Measurements from ENCODE around the gene GIT1. TPM values are rescaled to one million over a fixed set of nuclear protein-coding genes. Genes with fewer than 3 reads are reported as not detected.

GIT1 gene
- total and polyA plus RNA-seq, 2 donors = 14.2 to 32.8 TPM

- Histone ChIP-seq H3K36me3 (ENCODE audit: insufficient read depth) (no peaks in the 10 kb centered on the region), H3K27ac (ENCODE audit: low read depth) (no peak overlapping the region), H3K4me1 (ENCODE audit: insufficient read depth) (peaks cover 1% of the 10 kb centered on the region), H3K4me3 (ENCODE audit: low read depth, low read length) (no peak overlapping the region)
- 44% methylated on average over 85 of the region's 85 CpGs for WGBS
- no peak for DNase-seq (ENCODE audit: extremely low spot score)
These were observed 23.2 kb upstream of the GIT1 start for GRCh38 chr17:29612404-29613280.

- 93% methylated on average over 12 of the region's 12 CpGs for WGBS
- H3K36me3 ChIP-seq (ENCODE audit: insufficient read depth) = no peaks in the 10 kb centered on the region
- DNase-seq (ENCODE audit: extremely low spot score) = no peak
- no peak overlapping the region for H3K4me3 ChIP-seq (ENCODE audit: low read depth, low read length)
- no peak overlapping the region for H3K27ac ChIP-seq (ENCODE audit: low read depth)
- peaks cover 1% of the 10 kb centered on the region for H3K4me1 ChIP-seq (ENCODE audit: insufficient read depth)
These were observed 22.6 kb upstream of the GIT1 start for GRCh38 chr17:29612094-29612403.

GRCh38 chr17:29611351-29612093 lies 22.1 kb upstream of the GIT1 start:
- H3K27ac ChIP-seq (ENCODE audit: low read depth) = no peak overlapping the region
- WGBS = 97% methylated on average over 11 of the region's 11 CpGs
- peaks cover 1% of the 10 kb centered on the region for H3K4me1 ChIP-seq (ENCODE audit: insufficient read depth)
- DNase-seq (ENCODE audit: extremely low spot score) = no peak
- H3K4me3 ChIP-seq (ENCODE audit: low read depth, low read length) = no peak overlapping the region
- H3K36me3 ChIP-seq (ENCODE audit: insufficient read depth) = no peaks in the 10 kb centered on the region

GRCh38 chr17:29610395-29610794 lies 20.9 kb upstream of the GIT1 start:
- no peak for DNase-seq (ENCODE audit: extremely low spot score)
- Histone ChIP-seq H3K4me1 (ENCODE audit: insufficient read depth) (peaks cover 1% of the 10 kb centered on the region), H3K27ac (ENCODE audit: low read depth) (no peak overlapping the region), H3K36me3 (ENCODE audit: insufficient read depth) (no peaks in the 10 kb centered on the region), H3K4me3 (ENCODE audit: low read depth, low read length) (no peak overlapping the region)
- WGBS = 83% methylated on average over 3 of the region's 3 CpGs

GRCh38 chr17:29608986-29609385 lies 19.5 kb upstream of the GIT1 start:
- DNase-seq (ENCODE audit: extremely low spot score) = no peak

GRCh38 chr17:29607557-29608195 lies 18.2 kb upstream of the GIT1 start:
- 91% methylated on average over 29 of the region's 29 CpGs for WGBS
- H3K36me3 ChIP-seq (ENCODE audit: insufficient read depth) = no peaks in the 10 kb centered on the region
- H3K4me1 ChIP-seq (ENCODE audit: insufficient read depth) = no peaks in the 10 kb centered on the region
- no peak for DNase-seq (ENCODE audit: extremely low spot score)
- H3K27ac ChIP-seq (ENCODE audit: low read depth) = no peak overlapping the region
- no peak overlapping the region for H3K4me3 ChIP-seq (ENCODE audit: low read depth, low read length)

More at GRCh38 chr17:29608986-29609385, 19.5 kb upstream of the GIT1 start:
- 91% methylated on average over 15 of the region's 15 CpGs for WGBS
- H3K27ac ChIP-seq (ENCODE audit: low read depth) = no peak overlapping the region
- H3K4me3 ChIP-seq (ENCODE audit: low read depth, low read length) = no peak overlapping the region
- H3K4me1 ChIP-seq (ENCODE audit: insufficient read depth) = no peaks in the 10 kb centered on the region
- no peaks in the 10 kb centered on the region for H3K36me3 ChIP-seq (ENCODE audit: insufficient read depth)

GRCh38 chr17:29603109-29603674 lies 13.7 kb upstream of the GIT1 start:
- Histone ChIP-seq H3K27ac (ENCODE audit: low read depth) (no peak overlapping the region), H3K4me3 (ENCODE audit: low read depth, low read length) (no peak overlapping the region), H3K36me3 (ENCODE audit: insufficient read depth) (no peaks in the 10 kb centered on the region), H3K4me1 (ENCODE audit: insufficient read depth) (no peaks in the 10 kb centered on the region)
- DNase-seq (ENCODE audit: extremely low spot score) = no peak
- 87% methylated on average over 6 of the region's 6 CpGs for WGBS

GRCh38 chr17:29597361-29598172 lies 8.1 kb upstream of the GIT1 start:
- Histone ChIP-seq H3K27ac (ENCODE audit: low read depth) (no peak overlapping the region), H3K4me3 (ENCODE audit: low read depth, low read length) (no peak overlapping the region), H3K4me1 (ENCODE audit: insufficient read depth) (no peaks in the 10 kb centered on the region), H3K36me3 (ENCODE audit: insufficient read depth) (no peaks in the 10 kb centered on the region)
- WGBS = 50% methylated on average over 13 of the region's 13 CpGs
- DNase-seq (ENCODE audit: extremely low spot score) = no peak

GRCh38 chr17:29596811-29597210 lies 7.4 kb upstream of the GIT1 start:
- H3K4me1 ChIP-seq (ENCODE audit: insufficient read depth) = no peaks in the 10 kb centered on the region
- no peak overlapping the region for H3K27ac ChIP-seq (ENCODE audit: low read depth)
- 68% methylated on average over 9 of the region's 9 CpGs for WGBS
- H3K36me3 ChIP-seq (ENCODE audit: insufficient read depth) = no peaks in the 10 kb centered on the region
- H3K4me3 ChIP-seq (ENCODE audit: low read depth, low read length) = no peak overlapping the region
- DNase-seq (ENCODE audit: extremely low spot score) = no peak

- no peak for DNase-seq (ENCODE audit: extremely low spot score)
- Histone ChIP-seq H3K27ac (ENCODE audit: low read depth) (no peak overlapping the region), H3K4me1 (ENCODE audit: insufficient read depth) (no peaks in the 10 kb centered on the region), H3K36me3 (ENCODE audit: insufficient read depth) (no peaks in the 10 kb centered on the region), H3K4me3 (ENCODE audit: low read depth, low read length) (no peak overlapping the region)
- WGBS = 85% methylated on average over 12 of the region's 12 CpGs
These were observed 6.7 kb upstream of the GIT1 start for GRCh38 chr17:29595943-29596774.

- no peaks in the 10 kb centered on the region for H3K4me1 ChIP-seq (ENCODE audit: insufficient read depth)
These were observed 5.9 kb upstream of the GIT1 start for GRCh38 chr17:29595107-29595942.

More at GRCh38 chr17:29595107-29595942, 5.9 kb upstream of the GIT1 start:
- no peak for DNase-seq (ENCODE audit: extremely low spot score)
- Histone ChIP-seq H3K4me3 (ENCODE audit: low read depth, low read length) (no peak overlapping the region), H3K27ac (ENCODE audit: low read depth) (no peak overlapping the region), H3K36me3 (ENCODE audit: insufficient read depth) (no peaks in the 10 kb centered on the region)
- WGBS = 77% methylated on average over 7 of the region's 7 CpGs
